Activated naive CD8-positive, alpha-beta T cell treated with anti-CD3 and anti-CD28 coated beads, Interleukin-2, amount 50 U/mL, for 16 hours (primary cell): ENCODE measurements around the gene FAM107B.

Source experiments
- DNase-seq: peaks from one replicate; pipeline ENCODE4 v3.0.0-alpha.2; 2020; ENCODE audit warnings: low read depth, low spot score

Gene FAM107B

DNA sequence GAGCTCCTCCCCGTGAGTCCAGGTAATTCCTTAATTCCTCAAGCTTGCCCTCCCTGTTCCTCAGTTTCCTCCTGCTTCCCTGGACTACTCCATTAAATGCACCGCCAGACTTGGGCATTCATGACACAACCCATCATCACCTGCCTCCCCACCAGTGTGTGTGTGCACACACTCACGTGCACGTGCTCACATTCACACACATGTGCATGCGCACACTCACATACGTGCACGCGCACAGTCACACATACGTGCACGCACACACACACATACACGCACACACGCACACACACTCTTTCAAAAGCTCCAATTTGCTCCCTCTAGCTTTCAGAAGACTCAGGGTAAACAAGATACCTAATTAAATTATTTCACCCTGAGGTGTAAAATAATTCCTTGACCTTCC, 216.7 kb downstream of the FAM107B start:
- no peak for DNase-seq

- DNase-seq: no peak
Measured at GRCh38 chr10:14557567-14557966, 217.1 kb downstream of the FAM107B start.

DNA sequence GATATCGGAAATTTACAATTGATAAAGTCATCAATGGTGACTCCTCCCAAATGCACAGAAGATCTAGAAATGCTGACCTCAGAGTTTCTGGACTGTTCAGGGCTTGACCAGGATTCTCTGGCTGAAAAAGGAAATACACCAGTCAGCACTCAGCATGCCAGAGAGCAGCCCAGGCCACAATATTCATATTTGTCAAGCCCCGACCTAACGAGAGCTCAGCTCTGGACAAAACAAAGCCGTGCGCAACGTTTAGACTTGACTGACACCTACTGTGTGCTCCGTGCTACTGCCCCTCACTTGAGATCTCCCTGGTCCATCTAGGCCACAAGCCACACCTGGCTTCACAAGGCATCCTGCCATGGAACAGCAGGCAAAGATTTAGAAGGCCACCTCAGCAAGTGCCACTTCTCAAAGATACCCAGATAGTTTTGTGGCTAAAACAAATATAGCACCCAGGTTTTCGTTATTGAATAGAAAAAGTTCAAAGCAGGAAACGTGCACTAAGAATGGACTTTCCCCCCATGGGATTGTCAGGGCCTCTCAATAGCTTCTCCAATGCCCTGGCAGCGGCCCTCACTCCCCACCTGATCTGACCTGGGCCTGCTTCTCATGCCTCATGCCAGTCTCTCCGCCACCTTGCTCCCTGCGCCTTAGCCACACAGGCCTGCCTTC, 218.3 kb downstream of the FAM107B start:
- DNase-seq: no peak

DNA sequence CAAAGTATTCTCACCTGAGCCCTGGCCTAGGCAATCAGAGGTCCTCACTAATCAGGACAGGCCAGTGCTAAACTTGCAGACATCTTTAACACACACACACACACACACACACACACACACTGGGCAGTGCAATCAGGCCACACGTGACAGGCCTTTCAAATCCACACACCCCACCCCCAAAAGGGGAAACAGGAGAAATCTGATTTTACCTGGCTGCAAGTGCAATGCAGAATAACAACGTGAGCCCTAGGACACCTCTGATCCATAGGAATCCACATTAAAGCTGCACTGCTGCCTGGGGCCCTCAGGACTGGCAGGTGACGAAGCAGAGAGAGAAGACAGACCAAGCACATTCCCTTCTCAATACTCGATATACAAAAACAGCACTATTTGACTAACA, 218.9 kb downstream of the FAM107B start:
- DNase-seq: no peak

DNA sequence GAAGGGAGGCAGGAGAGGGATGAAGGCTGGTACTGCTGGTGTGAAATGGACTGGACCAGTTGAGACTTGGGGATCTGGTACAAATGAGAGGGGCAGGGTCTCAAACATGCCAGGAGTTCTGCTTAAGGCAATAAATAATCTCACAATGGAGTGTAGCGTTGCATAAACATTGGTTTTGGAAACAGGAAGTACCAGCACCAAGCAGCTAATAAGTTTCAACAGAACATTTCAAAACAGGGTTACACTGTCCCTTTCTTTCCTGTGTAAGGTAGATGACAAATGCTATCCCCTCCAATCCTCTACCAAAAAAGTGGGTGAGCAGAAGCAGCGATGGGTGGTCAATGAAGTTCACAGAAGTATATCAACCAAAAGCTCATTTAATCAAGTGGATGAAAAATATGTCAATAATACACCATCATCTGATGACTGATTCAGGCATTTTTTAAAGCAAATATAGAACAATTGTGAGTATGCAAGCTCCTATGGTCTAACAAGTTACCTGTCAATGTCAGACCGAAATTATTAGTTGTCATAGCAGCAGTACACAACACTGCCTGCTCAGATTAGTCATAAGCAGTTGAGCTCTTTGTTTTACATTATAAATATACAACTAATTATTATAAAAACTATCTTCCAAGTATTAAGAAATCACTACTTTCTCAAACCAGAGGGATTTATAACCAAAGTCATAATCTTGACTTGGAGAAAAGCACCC, 220.0 kb downstream of the FAM107B start:
- DNase-seq: no peak

GRCh38 chr10:14554091-14554490, 220.6 kb downstream of the FAM107B start:
- DNase-seq: no peak

- DNase-seq: no peak
Measured at GRCh38 chr10:14553448-14553847, 221.2 kb downstream of the FAM107B start.

GRCh38 chr10:14552015-14552414, 222.7 kb downstream of the FAM107B start:
- DNase-seq: no peak

GRCh38 chr10:14550471-14550981, 224.2 kb downstream of the FAM107B start:
- no peak for DNase-seq

DNA sequence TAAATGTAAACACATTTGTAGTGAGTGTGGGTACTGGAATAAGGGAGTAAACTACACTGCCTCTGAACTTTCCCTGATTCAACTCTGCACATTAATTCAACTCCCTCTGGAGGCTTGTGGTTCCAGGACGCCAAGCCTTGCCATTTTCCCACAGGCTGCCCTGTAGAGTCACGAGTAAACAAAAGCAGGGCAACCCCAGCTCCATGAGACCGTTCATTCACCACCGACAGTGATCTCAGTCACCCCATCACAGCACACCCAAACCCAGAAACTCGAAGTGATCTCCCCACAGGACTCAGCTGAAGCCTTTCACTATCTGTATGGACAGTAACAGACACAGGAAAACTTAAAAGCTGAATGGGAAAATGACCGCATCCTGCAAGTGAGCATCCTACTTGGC, 225.2 kb downstream of the FAM107B start:
- DNase-seq: no peak

DNA sequence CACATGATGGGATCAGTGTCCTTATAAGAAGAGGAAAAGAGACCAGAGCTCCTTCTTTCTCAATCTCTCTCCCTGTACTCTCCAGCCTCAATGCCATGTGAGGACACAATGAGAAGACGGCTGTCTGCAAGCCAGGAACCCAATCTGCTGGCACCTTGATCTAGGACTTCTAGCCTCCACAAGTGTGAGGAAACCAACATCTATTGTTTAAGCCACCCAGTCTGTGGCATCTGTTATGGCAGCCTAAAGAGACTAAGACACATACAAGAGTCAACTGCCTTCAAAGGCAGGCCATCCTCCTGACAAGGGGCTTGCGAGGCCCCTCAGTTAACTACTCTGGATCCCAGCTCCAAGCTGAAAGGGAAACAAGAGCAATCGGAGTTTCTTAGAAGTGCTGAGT, 225.7 kb downstream of the FAM107B start:
- no peak for DNase-seq

DNA sequence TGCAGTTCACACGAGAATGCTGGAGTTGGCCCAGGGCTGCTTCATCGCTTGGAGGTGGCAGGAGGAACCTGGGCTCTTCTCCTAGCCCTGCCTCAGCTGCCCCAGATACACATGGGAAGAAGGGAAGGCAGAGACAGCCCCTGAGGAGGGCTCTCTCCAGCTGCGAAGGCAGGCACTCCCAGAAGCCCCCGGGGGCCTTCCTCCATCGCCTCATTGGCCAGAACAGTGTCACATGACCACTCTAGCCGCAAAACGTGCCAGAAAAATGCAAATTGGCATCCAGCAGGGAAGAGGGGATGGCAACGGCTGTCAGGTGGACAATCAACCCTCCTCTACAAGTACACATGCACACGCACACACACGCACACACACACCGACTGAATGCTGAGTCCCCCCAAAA, 226.2 kb downstream of the FAM107B start:
- no peak for DNase-seq

- no peak for DNase-seq
Measured at GRCh38 chr10:14547816-14548215, 226.9 kb downstream of the FAM107B start.

DNA sequence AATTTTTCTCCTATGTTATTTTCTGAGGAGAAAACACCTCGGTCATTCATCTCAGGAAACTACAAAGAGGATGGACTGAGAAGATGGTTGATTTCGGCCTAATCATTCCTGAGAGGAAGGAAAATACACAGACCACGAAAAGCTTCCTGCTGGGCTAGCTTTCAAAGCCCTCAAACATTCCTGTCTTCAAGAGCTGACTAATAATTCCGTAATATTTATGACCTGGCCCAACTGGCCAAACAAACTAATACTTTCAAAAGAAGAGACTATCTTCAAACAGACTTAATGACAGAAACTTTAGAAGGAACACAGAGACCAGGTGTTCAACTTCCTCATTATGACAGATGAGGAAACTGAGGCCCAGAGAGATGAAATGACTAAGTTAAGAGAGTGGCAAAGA, 228.9 kb downstream of the FAM107B start:
- DNase-seq: no peak

- no peak for DNase-seq
Measured at GRCh38 chr10:14543904-14544210, 230.8 kb downstream of the FAM107B start.

- DNase-seq: no peak
Measured at GRCh38 chr10:14543046-14543903, 231.4 kb downstream of the FAM107B start.

- no peak for DNase-seq
Measured at GRCh38 chr10:14541379-14541778, 233.3 kb downstream of the FAM107B start.

GRCh38 chr10:14540611-14541010, 234.1 kb downstream of the FAM107B start:
- no peak for DNase-seq

GRCh38 chr10:14540062-14540461, 234.6 kb downstream of the FAM107B start:
- no peak for DNase-seq

GRCh38 chr10:14539176-14539575, 235.5 kb downstream of the FAM107B start:
- no peak for DNase-seq

DNA sequence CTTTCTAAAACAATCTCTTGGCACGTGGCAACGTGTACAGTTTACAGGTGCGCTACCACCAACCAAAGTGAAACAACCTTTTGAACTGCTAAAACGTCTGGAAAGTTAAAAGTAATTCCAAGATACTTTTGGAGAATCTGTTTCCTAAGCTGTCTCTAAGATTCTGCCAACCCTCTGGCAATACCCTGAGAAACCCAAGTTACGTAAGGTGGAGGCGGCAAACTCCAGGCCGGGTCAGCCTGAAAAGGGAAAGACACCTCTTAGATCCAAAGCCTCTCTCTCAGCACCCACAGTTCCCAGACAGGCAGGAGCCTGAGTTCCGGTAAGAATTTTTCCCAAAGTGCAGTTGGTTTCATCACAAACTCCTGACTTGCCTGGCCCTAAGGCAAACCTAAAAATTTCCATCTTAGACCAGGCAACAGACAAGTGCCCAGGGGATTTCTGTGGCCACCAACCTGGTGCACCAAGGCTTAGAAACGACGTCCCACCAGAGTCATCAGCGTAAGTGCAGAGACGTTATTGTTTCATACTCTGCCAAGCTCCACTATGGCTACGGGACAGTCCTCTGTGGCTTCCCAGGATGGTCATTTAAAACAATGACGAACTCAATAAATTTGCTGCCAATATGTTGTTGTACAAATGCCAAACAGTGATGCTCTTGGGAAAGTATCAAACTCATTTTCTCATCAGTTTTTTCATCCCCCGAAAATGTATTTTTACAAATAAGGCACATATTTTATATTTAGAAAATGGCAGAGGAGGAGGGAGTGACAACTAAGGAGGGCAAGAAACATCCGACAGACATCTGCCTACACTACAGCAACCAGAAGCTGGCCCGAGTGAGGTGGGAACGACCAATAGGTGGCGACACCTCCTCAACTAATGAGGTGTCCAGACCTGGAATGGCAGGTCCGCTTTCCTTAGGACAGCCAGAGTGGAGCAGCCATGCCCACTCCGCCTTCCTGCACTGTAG, 238.2 kb downstream of the FAM107B start:
- no peak for DNase-seq
